Tibial nerve (tissue), 4 donors: Measurements from ENCODE around the gene ICA1L. TPM values are rescaled to one million over a fixed set of nuclear protein-coding genes. Genes with fewer than 3 reads are reported as not detected.

ENCODE experiments used
- DNase-seq, 2 donors: peaks; one replicate each; pipeline ENCODE4 v3.0.0-alpha.2; 2019; ENCODE audit warnings: low spot score in 2 of 2
- H3K27ac ChIP-seq, 4 donors: fragments of 200-600 bp; sonication (generic) in 3 of 4; one replicate each; pipeline ENCODE4 v1.5.1; 2017 to 2019; ENCODE audit warnings: mild to moderate bottlenecking in 1 of 4
- H3K27me3 ChIP-seq, 2 donors: fragments of 200-600 bp; sonication (generic) in 1 of 2; one replicate each; pipeline versions ENCODE4 v1.5.1 to v1.6.0; 2017 to 2019
- H3K36me3 ChIP-seq, 3 donors: fragments of 200-600 bp; sonication (generic); one replicate each; pipeline ENCODE4 v1.5.1; 2018 to 2019
- H3K4me1 ChIP-seq, 4 donors: fragments of 200-600 bp; sonication (generic) in 3 of 4; one replicate each; pipeline ENCODE4 v1.5.1; 2017 to 2019
- H3K4me3 ChIP-seq, 4 donors: fragments of 200-600 bp; sonication (generic) in 3 of 4; one replicate each; pipeline ENCODE4 v1.5.1; 2017 to 2019; ENCODE audit warnings: mild to moderate bottlenecking in 1 of 4, moderate library complexity in 1 of 4
- H3K9me3 ChIP-seq, 4 donors: fragments of 200-600 bp; sonication (generic) in 3 of 4; one replicate each; pipeline ENCODE4 v1.5.1; 2017 to 2019
- CTCF ChIP-seq, 5 experiments: fragments of 200-600 bp in 3 of 5; fragments of 450-650 bp in 2 of 5; sonication (generic) in 3 of 5; IDR thresholded peaks; one replicate each; pipeline ENCODE4 v1.5.1; 2016 to 2019; ENCODE audit warnings: antibody characterized with exemption in 5 of 5, mild to moderate bottlenecking in 3 of 5, moderate library complexity in 2 of 5
- EP300 ChIP-seq, 2 donors: sonication (generic); formaldehyde crosslinking; IDR thresholded peaks; one replicate each; pipeline ENCODE4 v1.6.1; 2017; ENCODE audit warnings: antibody characterized with exemption in 2 of 2, mild to moderate bottlenecking in 1 of 2
- POLR2A ChIP-seq, 2 donors: fragments of 450-650 bp; IDR thresholded peaks; one replicate each; pipeline ENCODE4 v1.6.1; 2017; ENCODE audit warnings: antibody characterized with exemption in 2 of 2, mild to moderate bottlenecking in 2 of 2, moderate library complexity in 2 of 2
- WGBS, 2 donors: methylation state at CpG; one replicate each; pipeline ENCODE4 v1.1.5; 2018; 5-methylcytosine and 5-hydroxymethylcytosine counted together
- total RNA-seq, 4 donors: library from RNA; depleted of rRNA; stranded (reverse); fragments of >200 nt; gene quantifications; one replicate each; pipeline ENCODE4 v1.1.0, GENCODE V29; 2016

The ICA1L gene
- total RNA-seq, 4 donors from 2014 or later: 12.3 to 70.2 (median 32.7) TPM

GRCh38 chr2:202768273-202768672, 103.3 kb downstream of the ICA1L start:
- H3K4me3 ChIP-seq: no peak overlapping the region
- peaks cover 0 to 31% (median 3%) of the 10 kb centered on the region in 3 donors for H3K36me3 ChIP-seq
- no peak for TF ChIP-seq POLR2A (IDR thresholded peaks at IDR 0.05)
- no peak for TF ChIP-seq CTCF (IDR thresholded peaks at IDR 0.05)
- no peak for TF ChIP-seq EP300 (IDR thresholded peaks at IDR 0.05)
- H3K27me3 ChIP-seq: no peaks in the 10 kb centered on the region
- DNase-seq: no peak
- H3K27ac ChIP-seq: no peak overlapping the region
- H3K4me1 ChIP-seq: no peaks in the 10 kb centered on the region
- H3K9me3 ChIP-seq: no peaks in the 10 kb centered on the region

- Histone ChIP-seq H3K9me3 (no peaks in the 10 kb centered on the region), H3K4me3 (no peak overlapping the region), H3K36me3 (peaks cover 0 to 27% (median under 1%) of the 10 kb centered on the region in 3 donors), H3K27ac (no peak overlapping the region), H3K4me1 (no peaks in the 10 kb centered on the region), H3K27me3 (no peaks in the 10 kb centered on the region)
- TF ChIP-seq CTCF (IDR thresholded peaks at IDR 0.05) (no peak), EP300 (IDR thresholded peaks at IDR 0.05) (no peak), POLR2A (IDR thresholded peaks at IDR 0.05) (no peak)
- WGBS, 2 donors: 79 to 82% methylated on average over 5 of the region's 5 CpGs
- DNase-seq: no peak
Observed at GRCh38 chr2:202765436-202765835, 106.1 kb downstream of the ICA1L start.

- Histone ChIP-seq H3K9me3 (no peaks in the 10 kb centered on the region), H3K4me1 (no peaks in the 10 kb centered on the region), H3K36me3 (peaks cover 0 to 28% (median 0%) of the 10 kb centered on the region in 3 donors), H3K27me3 (no peaks in the 10 kb centered on the region), H3K4me3 (no peak overlapping the region), H3K27ac (no peak overlapping the region)
- WGBS, 2 donors: 88 to 91% methylated on average over 3 of the region's 3 CpGs
- TF ChIP-seq POLR2A (IDR thresholded peaks at IDR 0.05) (no peak), CTCF (IDR thresholded peaks at IDR 0.05) (no peak), EP300 (IDR thresholded peaks at IDR 0.05) (no peak)
- DNase-seq: no peak
Observed at GRCh38 chr2:202764991-202765390, 106.6 kb downstream of the ICA1L start.

- Histone ChIP-seq H3K27me3 (no peaks in the 10 kb centered on the region), H3K9me3 (no peaks in the 10 kb centered on the region), H3K27ac (no peak overlapping the region), H3K4me3 (no peak overlapping the region), H3K36me3 (peaks cover 0 to 38% (median 0%) of the 10 kb centered on the region in 3 donors), H3K4me1 (no peaks in the 10 kb centered on the region)
- 94 to 100% methylated on average over 1 of the region's 1 CpG for WGBS, 2 donors
- TF ChIP-seq CTCF (IDR thresholded peaks at IDR 0.05) (no peak), POLR2A (IDR thresholded peaks at IDR 0.05) (no peak), EP300 (IDR thresholded peaks at IDR 0.05) (no peak)
- no peak for DNase-seq
Observed at GRCh38 chr2:202763916-202764315, 107.7 kb downstream of the ICA1L start.

GRCh38 chr2:202762556-202762955, 109.0 kb downstream of the ICA1L start:
- H3K4me1 ChIP-seq: no peaks in the 10 kb centered on the region
- WGBS, 2 donors: 57 to 61% methylated on average over 4 of the region's 4 CpGs
- DNase-seq: no peak
- H3K9me3 ChIP-seq: no peaks in the 10 kb centered on the region
- no peak overlapping the region for H3K27ac ChIP-seq
- no peaks in the 10 kb centered on the region for H3K27me3 ChIP-seq
- H3K4me3 ChIP-seq: no peak overlapping the region
- TF ChIP-seq EP300 (IDR thresholded peaks at IDR 0.05): no peak
- TF ChIP-seq CTCF (IDR thresholded peaks at IDR 0.05): no peak
- TF ChIP-seq POLR2A (IDR thresholded peaks at IDR 0.05): no peak
- H3K36me3 ChIP-seq: peaks cover 0 to 43% (median 0%) of the 10 kb centered on the region in 3 donors
